Inferior parietal cortex (tissue), 1 donor: ENCODE results near the gene MMP17.

Experiments used
- DNase-seq: peaks from one replicate; pipeline ENCODE4 v3.0.0-alpha.2; 2016; ENCODE audit errors: extremely low spot score

Gene MMP17

GRCh38 chr12:131848753-131849152 lies 20.6 kb downstream of the MMP17 start:
- DNase-seq = no peak

DNA sequence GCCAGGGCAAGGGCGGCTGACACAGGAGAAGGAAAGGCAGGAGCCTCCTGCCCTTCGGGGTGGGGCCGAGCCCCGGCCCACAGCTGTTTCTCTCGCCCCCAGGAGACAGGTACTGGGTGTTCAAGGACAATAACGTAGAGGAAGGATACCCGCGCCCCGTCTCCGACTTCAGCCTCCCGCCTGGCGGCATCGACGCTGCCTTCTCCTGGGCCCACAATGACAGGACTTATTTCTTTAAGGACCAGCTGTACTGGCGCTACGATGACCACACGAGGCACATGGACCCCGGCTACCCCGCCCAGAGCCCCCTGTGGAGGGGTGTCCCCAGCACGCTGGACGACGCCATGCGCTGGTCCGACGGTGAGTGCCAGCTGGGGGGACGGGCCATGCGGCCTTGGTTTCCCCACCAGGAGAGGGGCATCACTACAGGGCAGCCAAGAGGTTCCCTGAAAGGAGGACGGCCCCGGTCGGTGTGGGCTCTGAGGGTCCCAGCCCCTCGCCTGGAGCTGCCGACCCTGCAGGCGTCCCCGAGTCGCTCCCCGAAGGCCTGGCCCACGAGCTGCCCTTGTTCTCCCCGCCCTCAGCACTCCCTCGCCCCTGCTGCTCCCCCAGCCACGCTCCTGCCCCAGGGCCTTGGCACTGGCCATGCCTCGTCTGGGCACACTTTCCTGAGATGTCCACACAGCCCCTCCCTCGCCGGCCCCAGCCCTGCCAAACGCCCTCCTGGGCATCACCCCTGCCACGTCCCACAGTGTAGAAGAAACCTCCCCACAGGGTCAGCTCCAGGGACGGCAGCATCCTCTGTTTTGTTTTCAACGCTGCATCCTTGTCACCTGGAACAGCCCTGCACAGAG lies 21.7 kb downstream of the MMP17 start:
- DNase-seq = no peak

GRCh38 chr12:131850856-131851559 lies 22.8 kb downstream of the MMP17 start:
- DNase-seq = no peak

- DNase-seq = no peak
These were observed 23.8 kb downstream of the MMP17 start for GRCh38 chr12:131851741-131852550.

DNA sequence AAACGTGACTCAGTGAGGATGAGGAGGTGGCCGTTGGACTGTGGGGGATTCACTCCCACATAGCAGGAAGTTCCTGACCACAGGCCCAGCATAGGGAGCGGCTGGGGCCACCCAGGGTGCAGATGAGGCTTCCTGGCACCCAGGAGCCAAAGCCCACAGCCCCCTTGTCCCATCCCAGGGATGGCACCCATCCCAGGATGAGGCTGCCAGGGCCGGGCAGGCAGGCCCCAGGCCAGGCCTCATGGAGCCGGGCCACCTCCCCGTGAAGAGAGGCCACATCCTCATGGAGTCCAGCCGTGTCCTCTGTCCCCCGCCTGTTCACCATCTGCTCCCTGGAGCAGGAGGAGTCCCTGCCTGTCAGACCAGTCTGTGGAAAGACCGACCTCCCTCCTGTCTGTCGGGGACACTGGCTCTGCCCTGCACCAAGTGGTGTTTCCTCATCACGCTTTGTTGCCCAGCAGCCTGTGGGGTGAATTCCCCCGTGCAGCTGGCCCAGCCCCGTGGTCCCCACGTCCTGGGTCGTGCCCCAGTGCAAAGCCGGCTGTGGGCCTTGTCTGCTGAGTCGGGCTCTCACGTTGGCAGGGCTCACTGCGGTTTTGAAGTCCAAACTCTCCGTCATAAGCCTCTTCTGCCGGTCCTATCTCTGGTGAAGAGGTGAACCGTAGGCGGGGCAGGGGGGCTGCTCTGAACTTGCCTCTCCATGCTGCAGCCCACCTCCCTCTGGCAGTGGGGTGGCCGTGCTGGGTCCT lies 24.5 kb downstream of the MMP17 start:
- DNase-seq = no peak

- DNase-seq = no peak
These were observed 25.9 kb downstream of the MMP17 start for GRCh38 chr12:131853832-131854797.

DNA sequence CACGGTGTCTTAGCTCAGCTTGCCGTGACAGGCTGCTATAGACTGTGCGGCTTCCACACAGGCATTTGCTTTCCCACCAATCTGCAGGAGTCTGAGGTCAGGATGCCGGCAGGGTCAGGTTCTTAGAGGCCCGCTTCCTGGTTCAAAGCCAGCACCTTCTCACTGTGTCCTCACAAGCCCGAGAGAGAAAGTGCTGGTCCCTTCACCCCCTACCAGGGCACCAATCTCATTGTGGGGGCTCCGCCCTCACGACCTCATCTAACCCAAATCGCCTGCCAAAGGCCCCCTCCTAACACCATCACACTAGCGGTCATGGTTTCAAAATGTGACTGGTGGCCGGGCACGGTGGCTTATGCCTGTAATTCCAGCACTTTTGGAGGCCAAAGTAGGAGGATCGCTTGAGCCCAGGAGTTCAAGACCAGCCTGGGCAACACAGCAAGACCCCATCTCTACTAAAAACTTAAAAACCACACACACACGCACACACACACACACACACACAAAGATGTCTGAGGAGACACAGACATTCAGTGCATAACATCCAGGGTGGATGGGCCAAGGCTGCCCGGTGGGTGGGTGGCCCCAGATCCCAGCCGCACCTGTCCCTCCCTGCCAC lies 26.8 kb downstream of the MMP17 start:
- no peak for DNase-seq

DNA sequence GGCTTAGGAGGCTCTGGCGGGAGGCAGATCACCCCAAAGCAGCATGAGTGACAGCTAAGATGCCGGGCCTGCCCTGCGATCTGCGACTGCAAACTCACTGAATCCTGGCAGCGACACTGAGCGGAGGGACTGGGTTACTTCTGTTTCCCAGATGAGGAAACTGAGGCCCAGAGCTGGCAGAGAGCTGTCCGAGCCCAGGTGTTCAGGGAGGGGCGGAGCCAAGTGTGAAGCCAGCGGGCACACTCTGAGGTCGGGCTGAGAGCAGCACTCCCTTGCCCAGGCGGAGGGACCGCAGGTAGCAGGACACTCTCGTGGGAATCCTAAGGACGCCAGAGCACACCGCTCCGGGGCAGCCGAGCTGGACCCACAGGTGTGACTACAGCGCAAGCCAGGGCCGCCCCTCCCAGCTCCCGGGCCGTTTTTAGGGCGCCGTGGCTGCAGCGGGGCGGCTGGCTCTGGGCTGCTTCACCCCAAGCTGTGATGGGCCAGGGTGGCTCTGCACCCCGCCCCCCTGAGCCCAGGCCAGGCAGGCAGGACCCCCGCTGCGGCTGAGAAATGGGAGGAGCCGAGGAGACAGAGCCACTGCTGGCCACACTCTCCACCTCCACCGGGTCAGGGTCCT lies 27.4 kb downstream of the MMP17 start:
- DNase-seq = no peak

DNA sequence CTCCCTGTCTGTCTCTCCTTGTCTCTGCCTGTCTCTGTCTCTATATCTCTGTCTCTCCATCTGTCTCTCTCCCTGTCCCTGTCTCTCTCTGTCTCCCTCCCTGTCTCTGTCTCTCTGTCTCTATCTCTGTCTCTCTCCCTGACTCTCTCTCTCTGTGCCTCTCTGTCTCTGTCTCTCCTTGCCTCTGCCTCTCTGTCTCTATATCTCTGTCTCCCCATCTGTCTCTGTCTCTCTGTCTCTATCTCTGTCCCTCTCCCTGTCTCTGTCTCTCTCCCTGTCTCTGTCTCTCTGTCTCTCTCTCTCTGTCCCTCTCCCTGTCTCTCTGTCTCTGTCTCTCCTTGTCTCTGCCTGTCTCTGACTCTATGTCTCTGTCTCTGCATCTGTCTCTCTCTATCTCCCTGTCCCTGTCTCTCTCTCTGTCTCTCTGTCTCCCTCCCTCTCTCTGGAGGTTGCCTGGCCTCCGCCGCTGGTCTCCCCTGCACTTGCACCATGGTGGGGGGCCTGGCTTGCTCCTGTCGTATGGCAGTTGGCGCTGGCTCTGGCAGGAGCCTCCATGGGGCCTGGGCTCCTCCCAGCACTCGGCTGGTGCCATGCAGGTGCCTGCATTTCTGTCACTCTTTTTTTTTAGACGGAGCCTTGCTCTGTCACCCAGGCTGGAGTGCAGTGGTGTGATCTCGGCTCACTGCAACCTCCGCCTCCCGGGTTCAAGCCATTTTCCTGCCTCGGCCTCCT lies 28.3 kb downstream of the MMP17 start:
- no peak for DNase-seq

- DNase-seq = no peak
These were observed 30.0 kb downstream of the MMP17 start for GRCh38 chr12:131857908-131858850.

- DNase-seq = no peak
These were observed 32.5 kb downstream of the MMP17 start for GRCh38 chr12:131860472-131861260.

- DNase-seq = no peak
These were observed 33.3 kb downstream of the MMP17 start for GRCh38 chr12:131861261-131862083.

GRCh38 chr12:131862084-131862441 lies 33.9 kb downstream of the MMP17 start:
- DNase-seq = no peak

GRCh38 chr12:131862600-131862993 lies 34.4 kb downstream of the MMP17 start:
- no peak for DNase-seq

DNA sequence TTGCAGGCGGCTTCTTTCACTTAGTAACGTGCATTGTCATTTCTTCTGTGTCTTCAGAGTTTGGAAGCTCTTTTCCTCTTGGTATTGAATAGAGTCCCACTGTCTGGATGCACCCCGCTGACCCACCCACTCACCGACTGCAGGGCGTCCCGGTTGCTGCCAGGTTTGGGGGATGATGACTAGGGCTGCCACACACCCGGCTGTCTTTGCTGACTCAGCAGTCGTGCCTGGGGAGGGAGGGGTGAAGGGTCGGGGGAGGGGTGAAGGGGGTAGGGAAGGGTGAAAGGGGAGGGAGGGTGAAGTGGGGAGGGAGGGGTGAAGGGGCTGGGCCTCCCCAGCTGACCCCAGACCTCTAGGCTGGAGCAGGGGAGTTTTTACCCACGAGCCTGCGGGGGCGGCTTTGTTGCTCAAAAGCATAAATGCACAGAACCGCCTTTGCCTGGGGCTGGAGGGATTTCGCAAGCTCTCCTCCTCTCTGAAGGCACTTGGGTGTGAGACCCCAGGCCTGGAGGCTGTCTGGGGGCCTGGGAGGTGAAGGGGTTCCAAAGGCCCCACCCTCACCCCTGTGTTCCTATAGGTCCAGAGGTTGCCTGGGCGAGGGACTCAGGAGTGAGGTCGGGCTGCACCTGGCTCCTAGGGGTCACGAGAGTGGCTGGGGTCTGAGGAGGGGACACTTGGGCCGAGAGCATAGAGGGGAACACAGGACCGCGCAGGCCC lies 35.0 kb downstream of the MMP17 start:
- no peak for DNase-seq
